Uterus (tissue), 2 donors: ENCODE measurements around the gene CBFA2T2.

Experiments used
- POLR2A ChIP-seq, 2 donors: fragments of 450-650 bp; IDR thresholded peaks; one replicate each; pipeline ENCODE4 v1.6.1; 2016; ENCODE audit warnings: antibody characterized with exemption in 2 of 2, mild to moderate bottlenecking in 1 of 2, moderate library complexity in 1 of 2
- TF ChIP-seq, protein P1 (sequence below), 4 experiments: fragments of 200-600 bp in 2 of 4; fragments of 450-650 bp in 2 of 4; sonication (generic) in 2 of 4; IDR thresholded peaks; one replicate each; pipeline ENCODE4 v1.5.1; 2016 to 2019; ENCODE audit warnings: antibody characterized with exemption in 4 of 4, mild to moderate bottlenecking in 2 of 4, moderate library complexity in 1 of 4

DNA sequence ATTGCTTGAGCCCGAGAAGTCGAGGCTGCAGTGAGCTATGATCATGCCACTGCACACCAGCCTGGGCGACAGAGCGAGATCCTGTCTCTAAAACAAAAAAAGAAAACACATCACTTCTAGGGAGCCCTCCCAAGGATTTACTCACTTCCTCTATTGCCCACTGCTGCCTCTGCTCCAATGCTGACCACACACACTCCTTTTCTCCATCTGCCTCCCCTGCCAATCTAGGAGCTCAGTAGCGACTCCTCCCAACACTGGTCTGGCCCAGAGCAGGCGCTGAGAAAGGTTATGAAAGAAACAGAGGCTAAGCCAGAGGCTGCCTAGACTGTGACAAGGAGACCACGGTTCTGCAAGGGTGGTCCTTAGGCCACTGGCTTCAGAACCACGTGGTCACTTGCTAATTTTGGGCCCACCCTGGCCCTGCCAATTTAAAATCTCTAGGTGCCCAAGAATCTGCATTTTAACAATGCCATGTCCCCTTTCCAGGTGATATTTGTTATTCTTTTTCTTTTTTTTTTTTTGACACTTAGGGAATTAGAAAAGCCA lies 197.5 kb downstream of the CBFA2T2 start:
- no peak for TF ChIP-seq POLR2A (IDR thresholded peaks at IDR 0.05)
- TF ChIP-seq, protein P1, sequence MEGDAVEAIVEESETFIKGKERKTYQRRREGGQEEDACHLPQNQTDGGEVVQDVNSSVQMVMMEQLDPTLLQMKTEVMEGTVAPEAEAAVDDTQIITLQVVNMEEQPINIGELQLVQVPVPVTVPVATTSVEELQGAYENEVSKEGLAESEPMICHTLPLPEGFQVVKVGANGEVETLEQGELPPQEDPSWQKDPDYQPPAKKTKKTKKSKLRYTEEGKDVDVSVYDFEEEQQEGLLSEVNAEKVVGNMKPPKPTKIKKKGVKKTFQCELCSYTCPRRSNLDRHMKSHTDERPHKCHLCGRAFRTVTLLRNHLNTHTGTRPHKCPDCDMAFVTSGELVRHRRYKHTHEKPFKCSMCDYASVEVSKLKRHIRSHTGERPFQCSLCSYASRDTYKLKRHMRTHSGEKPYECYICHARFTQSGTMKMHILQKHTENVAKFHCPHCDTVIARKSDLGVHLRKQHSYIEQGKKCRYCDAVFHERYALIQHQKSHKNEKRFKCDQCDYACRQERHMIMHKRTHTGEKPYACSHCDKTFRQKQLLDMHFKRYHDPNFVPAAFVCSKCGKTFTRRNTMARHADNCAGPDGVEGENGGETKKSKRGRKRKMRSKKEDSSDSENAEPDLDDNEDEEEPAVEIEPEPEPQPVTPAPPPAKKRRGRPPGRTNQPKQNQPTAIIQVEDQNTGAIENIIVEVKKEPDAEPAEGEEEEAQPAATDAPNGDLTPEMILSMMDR (IDR thresholded peaks at IDR 0.05): no peak
